Activated CD4-positive, alpha-beta memory T cell treated with anti-CD3 and anti-CD28 coated beads for 36 hours (primary cell): ENCODE measurements around the gene SCD. TPM values are rescaled to one million over a fixed set of nuclear protein-coding genes. Genes with fewer than 3 reads are reported as not detected.

Experiments used
- total RNA-seq, 2 experiments: library from RNA; stranded (reverse); gene quantifications; one replicate each; pipeline ENCODE4 v1.2.3, GENCODE V29; 2021

The SCD gene
- total RNA-seq, 2 experiments from 2014 or later, result 156 to 158 TPM

Other genes with a start within 250 kb of the SCD start
- gene ERLIN1, start 161.2 kb upstream of the SCD start, total RNA-seq, result 10 to 100 TPM; 15.4 to 16.8 TPM
- gene CHUK, start 117.6 kb upstream of the SCD start, total RNA-seq, result 10 to 100 TPM; 26.2 to 26.6 TPM
- 10 to 100 TPM; 40.6 to 42.5 TPM for gene CWF19L1, start 79.6 kb upstream of the SCD start, total RNA-seq
- gene BLOC1S2, start 60.6 kb upstream of the SCD start, total RNA-seq, result 10 to 100 TPM; 50.5 to 51.5 TPM
- not detected for gene PKD2L1, start 17.0 kb upstream of the SCD start, total RNA-seq
- under 1 TPM; 0.36 to 0.46 TPM for gene WNT8B, start 115.8 kb downstream of the SCD start, total RNA-seq
- 10 to 100 TPM; 44.2 to 47.2 TPM for gene SEC31B, start 172.6 kb downstream of the SCD start, total RNA-seq
- gene NDUFB8, start 182.6 kb downstream of the SCD start, total RNA-seq, result 100 to 1,000 TPM; 390 to 404 TPM
- gene HIF1AN, start 188.7 kb downstream of the SCD start, total RNA-seq, result 10 to 100 TPM; 40.6 to 47.4 TPM